Small intestine (tissue), 7 donors: ENCODE measurements around the gene ADARB2. TPM values are rescaled to one million over a fixed set of nuclear protein-coding genes. Genes with fewer than 3 reads are reported as not detected.

ENCODE experiments used
- DNase-seq, 2 donors: peaks; one replicate each; pipeline versions ENCODE4 v3.0.0 to v3.0.0-alpha.2; 2013
- FAIRE-seq: peaks from 2 replicates; lab custom pipeline; 2012; peaks lifted over from hg19 to GRCh38; lab: Jason Lieb, UNC
- H3K27ac ChIP-seq, 3 donors: one replicate each; pipeline ENCODE4 v1.5.1; 2013; ENCODE audit warnings: low read length in 2 of 3, mild to moderate bottlenecking in 2 of 3, control low read depth in 1 of 3, inconsistent platforms in 1 of 3, low read depth in 1 of 3, moderate library complexity in 1 of 3
- H3K27me3 ChIP-seq, 3 donors: one replicate each; pipeline ENCODE4 v1.6.1; 2013; ENCODE audit warnings: low read length in 3 of 3, inconsistent platforms in 1 of 3; ENCODE audit not compliant: control insufficient read depth in 3 of 3, insufficient read depth in 3 of 3
- H3K36me3 ChIP-seq, 3 donors: one replicate each; pipeline ENCODE4 v1.6.1; 2013; ENCODE audit warnings: low read length in 3 of 3, inconsistent platforms in 1 of 3, low read depth in 1 of 3, mild to moderate bottlenecking in 1 of 3, moderate library complexity in 1 of 3; ENCODE audit not compliant: control insufficient read depth in 3 of 3, insufficient read depth in 2 of 3
- H3K4me1 ChIP-seq, 3 donors: one replicate each; pipeline ENCODE4 v1.6.1; 2013; ENCODE audit warnings: low read length in 2 of 3, inconsistent platforms in 1 of 3, low read depth in 1 of 3, mild to moderate bottlenecking in 1 of 3, moderate library complexity in 1 of 3; ENCODE audit not compliant: control insufficient read depth in 3 of 3, insufficient read depth in 2 of 3
- H3K4me3 ChIP-seq, 3 donors: one replicate each; pipeline ENCODE4 v1.5.1; 2013; ENCODE audit warnings: low read length in 3 of 3, control low read depth in 1 of 3, inconsistent platforms in 1 of 3, low read depth in 1 of 3, mild to moderate bottlenecking in 1 of 3, moderate library complexity in 1 of 3
- H3K9me3 ChIP-seq, 2 donors: one replicate each; pipeline ENCODE4 v1.6.1; 2013; ENCODE audit warnings: low read depth in 1 of 2, low read length in 1 of 2; ENCODE audit not compliant: control insufficient read depth in 2 of 2, insufficient read depth in 1 of 2
- WGBS, 3 donors: extraction: QIAGEN DNeasy Blood & Tissue Kit; methylation state at CpG; one replicate each; pipeline ENCODE4 v1.1.7; 2013; 5-methylcytosine and 5-hydroxymethylcytosine counted together
- polyA plus RNA-seq, 4 donors: library from polyadenylated mRNA; stranded (reverse) in 3 of 4; unstranded in 1 of 4; fragments of 200-250 nt in 3 of 4; fragments of 120-200 nt in 1 of 4; gene quantifications; one replicate each; pipeline versions ENCODE4 v1.2.1 to v1.2.3, GENCODE V29; 2013
- donor health status: healthy with polysubstance abuse.
- donor health status: control.
- donor health status: control.
- donor health status: Bipolar disorder and iron deficiency.
- donor health status: healthy.

The ADARB2 gene
- polyA plus RNA-seq, 4 donors, result 0.35 to 1.8 (median 0.94) TPM

- WGBS, 3 donors, result 58 to 73% (median 70%) methylated on average over 16 of the region's 16 CpGs
- no peaks in the 10 kb centered on the region for H3K9me3 ChIP-seq
- DNase-seq (no peak), FAIRE-seq (no peak)
- no peaks in the 10 kb centered on the region for H3K36me3 ChIP-seq
- H3K27ac ChIP-seq, result no peak overlapping the region
- peaks cover 2 to 5% (median 4%) of the 10 kb centered on the region in 3 donors for H3K27me3 ChIP-seq
- no peak overlapping the region for H3K4me3 ChIP-seq
- H3K4me1 ChIP-seq, result peaks cover 0 to 6% (median 0%) of the 10 kb centered on the region in 3 donors
These were observed 357.1 kb downstream of the ADARB2 start for GRCh38 chr10:1380088-1380671.

- DNase-seq (no peak), FAIRE-seq (no peak)
- Histone ChIP-seq H3K27ac (no peak overlapping the region), H3K9me3 (no peaks in the 10 kb centered on the region), H3K36me3 (no peaks in the 10 kb centered on the region), H3K4me1 (peaks cover 0 to 6% (median 0%) of the 10 kb centered on the region in 3 donors), H3K4me3 (no peak overlapping the region), H3K27me3 (peaks cover 0 to 5% (median 4%) of the 10 kb centered on the region in 3 donors)
- 49 to 72% (median 55%) methylated on average over 9 of the region's 9 CpGs for WGBS, 3 donors
These were observed 357.7 kb downstream of the ADARB2 start for GRCh38 chr10:1379601-1380000.

- 93 to 100% (median 96%) methylated on average over 2 of the region's 2 CpGs for WGBS, 3 donors
- Histone ChIP-seq H3K9me3 (no peaks in the 10 kb centered on the region), H3K4me3 (no peak overlapping the region), H3K36me3 (no peaks in the 10 kb centered on the region), H3K27ac (no peak overlapping the region), H3K27me3 (peaks cover 0 to 4% (median 2%) of the 10 kb centered on the region in 3 donors), H3K4me1 (peaks cover 0 to 6% (median 0%) of the 10 kb centered on the region in 3 donors)
- FAIRE-seq (no peak), DNase-seq (no peak)
These were observed 358.9 kb downstream of the ADARB2 start for GRCh38 chr10:1378473-1378872.

GRCh38 chr10:1377740-1378397 lies 359.5 kb downstream of the ADARB2 start:
- peaks cover 0 to 6% (median 0%) of the 10 kb centered on the region in 3 donors for H3K4me1 ChIP-seq
- 30 to 42% (median 34%) methylated on average over 14 of the region's 14 CpGs for WGBS, 3 donors
- FAIRE-seq (no peak), DNase-seq (no peak)
- H3K9me3 ChIP-seq, result no peaks in the 10 kb centered on the region
- H3K27ac ChIP-seq, result no peak overlapping the region
- no peak overlapping the region for H3K4me3 ChIP-seq
- no peaks in the 10 kb centered on the region for H3K36me3 ChIP-seq
- peaks cover 0 to 4% (median 2%) of the 10 kb centered on the region in 3 donors for H3K27me3 ChIP-seq

GRCh38 chr10:1377231-1377630 lies 360.1 kb downstream of the ADARB2 start:
- Histone ChIP-seq H3K4me3 (no peak overlapping the region), H3K27ac (no peak overlapping the region), H3K4me1 (peaks cover 0 to 6% (median 0%) of the 10 kb centered on the region in 3 donors), H3K36me3 (no peaks in the 10 kb centered on the region), H3K27me3 (peaks cover 0 to 4% (median 2%) of the 10 kb centered on the region in 3 donors), H3K9me3 (no peaks in the 10 kb centered on the region)
- FAIRE-seq (no peak), DNase-seq (no peak)
- whole genome bisulfite sequencing, 3 donors, result 76 to 86% (median 79%) methylated on average over 6 of the region's 6 CpGs

- WGBS, 3 donors, result 72 to 81% (median 77%) methylated on average over 11 of the region's 11 CpGs
- Histone ChIP-seq H3K4me1 (peaks cover 0 to 6% (median 0%) of the 10 kb centered on the region in 3 donors), H3K4me3 (no peak overlapping the region), H3K27me3 (peaks cover 0 to 4% (median 2%) of the 10 kb centered on the region in 3 donors), H3K9me3 (no peaks in the 10 kb centered on the region), H3K27ac (no peak overlapping the region), H3K36me3 (no peaks in the 10 kb centered on the region)
- FAIRE-seq (no peak), DNase-seq (no peak)
These were observed 360.9 kb downstream of the ADARB2 start for GRCh38 chr10:1376384-1376945.

GRCh38 chr10:1375346-1376170 lies 361.8 kb downstream of the ADARB2 start:
- Histone ChIP-seq H3K9me3 (no peaks in the 10 kb centered on the region), H3K36me3 (no peaks in the 10 kb centered on the region), H3K27ac (no peak overlapping the region), H3K4me1 (peaks cover 0 to 6% (median 0%) of the 10 kb centered on the region in 3 donors), H3K4me3 (no peak overlapping the region), H3K27me3 (peaks cover 0 to 4% (median 2%) of the 10 kb centered on the region in 3 donors)
- WGBS, 3 donors, result 84 to 88% (median 86%) methylated on average over 27 of the region's 27 CpGs
- FAIRE-seq (no peak), DNase-seq (no peak)
